ENCODE results near the gene NCOR2.
"Not testable (repeated sequence)": the region's sequence is repeated elsewhere in the genome, so short reads cannot be mapped to it uniquely, and the experiment has no call there.

The NCOR2 gene

DNA sequence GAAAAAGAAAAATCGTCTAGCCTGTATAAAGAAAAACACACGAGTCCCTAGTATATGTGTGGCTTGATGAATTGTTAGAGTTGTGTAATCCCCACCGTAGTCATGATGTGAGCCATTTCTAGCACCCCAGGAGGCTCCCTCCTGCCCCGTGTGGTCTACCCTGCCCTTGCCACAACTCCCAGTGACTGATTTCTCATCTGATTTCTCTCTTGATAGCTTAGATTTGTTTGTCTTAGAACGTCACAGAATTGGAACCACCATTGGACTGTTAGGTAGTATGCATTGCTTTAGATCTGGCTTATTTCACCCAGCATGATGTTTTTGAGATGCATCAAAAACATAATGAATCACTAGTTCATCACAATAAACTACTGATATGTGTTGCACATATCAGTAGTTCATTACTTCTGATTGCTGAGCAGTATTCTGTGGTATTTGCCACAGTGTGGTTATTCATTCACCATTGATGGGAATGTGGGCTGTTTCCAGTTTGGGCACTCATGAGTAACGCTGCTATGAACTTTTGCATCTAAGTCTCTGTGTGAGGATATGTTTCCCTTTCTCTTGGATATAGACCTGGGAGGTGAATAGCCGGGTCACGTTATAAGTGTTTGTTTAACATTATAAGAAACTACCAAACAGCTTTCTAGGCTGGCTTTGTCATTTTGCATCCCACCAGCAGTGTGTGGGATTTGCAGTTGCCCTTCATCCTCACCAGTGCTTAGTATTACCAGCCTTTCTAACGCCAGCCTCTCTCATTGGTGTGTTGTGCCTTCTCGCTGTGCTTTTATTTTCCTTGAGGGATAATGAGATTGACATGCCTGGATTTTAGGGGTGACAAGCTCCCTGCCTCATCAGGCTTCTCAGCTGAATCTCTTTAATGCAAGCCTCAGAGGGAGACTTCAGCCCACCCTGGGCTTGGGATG is 31.9 kb upstream of the NCOR2 start:
- peak; percentile 52 for DNase-seq

DNA sequence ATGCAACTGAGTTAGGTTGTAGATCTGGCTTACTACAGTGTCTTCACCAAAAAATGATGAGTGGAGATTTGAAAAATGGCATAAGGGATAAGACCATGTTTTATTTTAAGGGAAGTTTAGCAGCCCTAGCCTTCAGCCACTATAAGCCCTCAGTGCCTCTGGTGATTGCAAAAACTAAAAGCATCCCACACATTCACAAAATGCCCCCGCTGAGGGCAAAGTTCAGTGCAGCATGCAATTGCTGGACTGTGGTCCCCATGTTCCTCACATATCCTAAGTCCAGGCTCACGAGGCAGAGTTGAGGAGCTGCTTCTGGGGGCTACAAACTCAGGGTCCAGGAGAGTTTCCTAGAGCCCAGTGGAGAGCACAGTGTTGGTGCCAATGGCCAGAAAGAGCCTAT is 29.6 kb upstream of the NCOR2 start:
- peak; percentile 36 for DNase-seq

DNA sequence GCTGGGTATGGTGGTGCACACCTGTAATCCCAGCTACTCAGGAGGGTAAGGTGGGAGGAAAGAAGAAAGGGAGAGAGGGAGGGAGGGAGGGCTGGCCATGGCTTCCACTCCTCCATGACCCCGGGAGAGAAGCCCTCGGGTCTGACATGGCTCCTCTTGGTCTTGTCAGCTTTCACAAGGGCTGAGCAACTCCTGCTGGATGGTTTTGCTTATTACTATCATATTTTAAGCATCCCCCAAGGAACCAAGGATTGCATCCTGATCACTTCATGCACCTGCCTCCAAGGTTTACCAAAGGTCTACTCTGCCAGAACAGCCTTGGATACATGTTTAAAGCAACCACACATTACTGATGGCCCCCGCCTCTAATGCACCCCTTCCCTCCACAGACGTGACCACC is 28.0 kb upstream of the NCOR2 start:
- DNase-seq = no peak

DNA sequence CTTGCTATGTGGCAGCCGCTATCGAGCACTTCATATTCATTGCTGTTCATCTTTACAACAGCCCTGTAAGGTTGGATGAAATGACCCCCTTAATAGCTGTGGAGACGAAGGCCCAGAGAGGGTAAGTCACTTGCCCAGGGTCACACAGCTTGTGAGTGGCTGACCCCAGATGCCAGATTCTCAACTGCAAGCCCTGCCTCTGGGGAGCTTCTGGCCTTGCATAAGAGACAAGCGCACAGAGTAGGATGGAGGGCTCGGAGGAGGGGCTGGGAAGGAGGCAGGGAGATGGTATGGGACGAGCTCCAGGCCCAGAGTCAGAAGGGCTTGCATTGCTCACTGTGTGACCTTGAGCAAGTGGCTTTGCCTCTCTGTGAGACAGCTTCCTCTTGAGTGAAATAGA is 27.4 kb upstream of the NCOR2 start:
- DNase-seq = no peak

DNA sequence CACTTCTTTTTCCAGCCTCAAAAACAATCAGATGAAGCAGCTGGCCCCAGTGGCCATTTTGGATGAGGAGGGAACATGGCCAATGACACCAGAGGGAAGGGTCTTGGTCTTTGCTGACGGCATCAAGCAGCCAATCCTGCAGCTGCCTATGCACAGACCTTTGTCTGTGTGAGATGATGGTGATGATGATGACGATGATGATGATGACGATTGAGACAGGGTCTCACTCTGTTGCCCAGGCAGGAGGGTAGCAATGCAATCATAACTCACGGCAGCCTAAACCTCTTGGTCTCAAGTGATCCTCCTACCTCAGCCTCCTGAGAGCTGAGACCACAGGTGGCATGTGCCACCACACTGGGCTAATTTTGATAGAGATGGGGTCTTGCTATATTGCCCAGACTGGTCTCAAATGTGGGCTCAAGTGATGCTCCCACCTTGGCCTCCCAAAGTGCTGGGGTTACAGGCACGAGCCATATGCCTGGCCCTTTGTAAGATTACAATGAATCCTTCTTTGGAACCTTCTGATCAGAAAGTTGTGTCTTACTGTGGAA is 26.5 kb upstream of the NCOR2 start:
- no peak for DNase-seq

DNA sequence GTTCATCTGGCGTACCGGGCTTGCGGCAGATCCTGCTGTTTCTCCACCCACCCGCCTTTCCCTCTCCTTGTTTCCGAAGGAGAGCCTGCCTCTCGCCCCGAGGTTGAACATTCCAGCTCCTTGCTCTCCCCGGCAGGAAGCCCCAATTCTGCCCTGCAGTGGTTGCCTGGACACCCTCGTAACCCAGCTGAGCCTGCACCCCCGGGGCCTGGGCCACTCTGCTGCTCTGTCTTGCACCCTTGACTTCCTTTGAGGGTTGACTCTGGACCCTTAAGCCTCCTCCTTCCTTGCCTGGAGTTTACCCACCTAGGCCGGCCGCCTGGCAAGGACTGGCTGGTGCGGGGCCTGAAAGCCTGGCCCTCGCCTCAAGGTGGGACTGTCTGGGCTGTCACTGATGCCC is 25.8 kb upstream of the NCOR2 start:
- no peak for DNase-seq

DNA sequence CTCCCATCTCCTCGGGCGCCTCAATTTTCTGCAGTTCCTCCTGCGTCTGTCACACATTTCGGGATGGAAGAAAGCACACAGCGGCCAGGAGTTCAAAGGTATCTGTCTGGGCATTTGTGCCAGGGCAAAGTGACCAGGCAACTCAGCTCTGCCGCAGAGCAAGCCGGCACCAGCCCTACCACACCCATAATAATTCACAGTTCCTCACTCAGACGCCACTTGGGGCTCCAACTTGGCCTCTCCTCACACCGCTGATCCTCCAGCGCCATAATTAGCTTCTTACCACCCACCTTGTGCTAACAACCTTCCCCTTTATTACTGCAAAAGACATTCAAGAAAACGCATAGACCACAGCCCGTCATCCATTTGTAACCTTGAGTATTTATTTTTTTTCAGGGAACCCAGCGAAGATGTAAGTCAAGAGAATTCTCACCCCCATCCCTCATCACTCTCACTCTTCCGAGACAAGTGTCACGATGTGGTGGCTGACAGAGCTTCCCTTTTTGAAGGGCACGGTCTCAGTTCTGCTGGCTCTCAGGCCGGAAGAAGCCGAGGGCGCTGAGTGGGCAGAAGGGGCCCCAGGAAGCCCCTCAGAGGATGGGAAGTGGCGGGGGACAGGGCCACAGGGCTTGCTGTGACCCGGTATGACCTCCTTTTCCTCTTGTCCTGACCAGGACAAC is 25.2 kb upstream of the NCOR2 start:
- DNase-seq = peak; percentile 89

DNA sequence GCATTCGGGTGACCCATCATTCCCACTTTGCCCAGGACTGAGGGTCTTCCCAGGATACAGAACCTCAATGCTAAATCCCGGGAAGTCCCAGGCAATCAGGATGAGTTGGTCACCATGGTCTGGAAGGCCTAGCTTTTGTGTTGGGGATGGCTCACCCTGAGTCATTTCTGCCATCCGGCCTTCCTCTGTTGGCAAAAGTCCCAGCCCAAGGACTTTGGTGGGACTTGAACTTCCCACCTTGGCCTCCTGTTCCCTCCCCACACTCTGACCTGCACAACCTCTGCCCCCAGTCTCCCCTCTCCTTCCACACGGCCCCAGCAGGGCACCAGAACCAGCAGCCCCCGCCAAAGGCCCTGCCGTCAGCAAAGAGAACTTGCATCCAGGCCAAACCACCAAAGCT is 24.6 kb upstream of the NCOR2 start:
- DNase-seq = peak; percentile 41

DNA sequence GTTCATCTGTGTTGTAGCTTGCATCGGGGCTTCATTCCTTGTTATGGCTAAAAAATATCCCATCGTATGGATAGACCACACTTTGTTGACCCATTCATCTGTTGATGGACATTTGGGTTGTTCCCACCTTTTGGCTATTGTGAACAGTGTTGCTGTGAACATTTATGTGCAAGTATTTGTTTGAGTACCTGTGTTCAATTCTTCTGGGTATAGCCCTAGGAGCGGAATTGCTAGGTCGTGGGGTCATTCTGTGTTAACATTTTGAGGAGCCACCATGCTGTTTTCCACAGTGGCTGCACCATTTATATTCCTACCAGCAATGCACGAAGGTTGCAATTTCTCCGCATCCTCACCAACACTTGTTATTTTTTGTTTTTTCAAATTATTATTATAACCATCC is 23.0 kb upstream of the NCOR2 start:
- no peak for DNase-seq

DNA sequence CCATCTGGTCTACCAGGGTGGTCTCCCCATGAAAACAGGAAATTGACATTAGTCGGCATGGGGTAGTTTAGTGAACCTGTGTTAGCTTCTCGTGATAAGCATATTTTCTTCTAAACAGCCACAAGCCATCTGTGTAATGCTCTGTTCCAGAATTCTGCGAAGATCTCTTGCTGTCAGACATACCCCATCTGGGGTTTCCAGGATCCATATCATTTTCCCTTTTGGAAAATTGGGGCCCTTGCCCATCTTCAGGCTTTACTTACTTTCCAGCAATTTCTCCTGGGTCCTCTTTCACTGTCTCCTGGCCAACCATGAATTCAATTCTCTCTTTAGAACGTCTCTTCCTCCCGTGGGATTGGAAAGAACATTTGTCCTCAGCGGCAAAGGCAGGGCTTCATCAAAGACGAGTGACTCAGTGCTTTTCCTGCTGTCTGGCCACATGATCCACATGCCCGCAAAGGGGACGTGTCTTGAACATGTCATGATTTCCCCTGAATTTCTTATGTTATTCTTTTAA is 21.4 kb upstream of the NCOR2 start:
- DNase-seq = peak; percentile 77

DNA sequence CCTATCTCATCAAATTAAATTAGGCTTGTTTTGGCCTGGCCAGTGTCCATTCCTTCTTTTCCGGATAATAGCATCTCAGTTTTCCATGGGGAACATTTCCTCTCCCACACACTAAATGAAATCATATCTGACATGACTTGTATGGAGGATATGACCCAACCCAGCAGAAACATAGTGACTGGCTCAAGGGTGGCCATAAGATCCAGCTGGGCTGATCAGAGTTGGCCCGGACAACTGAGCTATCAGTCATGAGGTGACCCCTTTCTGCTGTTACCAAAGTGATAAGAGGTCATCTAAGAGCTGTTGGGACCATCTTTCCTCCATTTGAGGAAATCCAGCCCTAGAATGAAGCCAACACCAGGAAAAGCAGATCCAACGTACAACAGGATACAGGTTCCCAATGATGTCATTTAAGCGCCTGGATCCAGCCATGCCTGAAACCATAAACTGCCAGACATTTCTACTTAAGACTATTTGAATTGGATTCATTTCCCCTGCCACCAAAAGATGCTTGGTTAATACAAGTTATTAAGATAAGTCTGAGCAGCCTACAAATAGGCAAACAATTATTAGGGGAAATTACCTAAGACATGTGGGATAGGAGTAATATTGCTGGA is 20.7 kb upstream of the NCOR2 start:
- no peak for DNase-seq

DNA sequence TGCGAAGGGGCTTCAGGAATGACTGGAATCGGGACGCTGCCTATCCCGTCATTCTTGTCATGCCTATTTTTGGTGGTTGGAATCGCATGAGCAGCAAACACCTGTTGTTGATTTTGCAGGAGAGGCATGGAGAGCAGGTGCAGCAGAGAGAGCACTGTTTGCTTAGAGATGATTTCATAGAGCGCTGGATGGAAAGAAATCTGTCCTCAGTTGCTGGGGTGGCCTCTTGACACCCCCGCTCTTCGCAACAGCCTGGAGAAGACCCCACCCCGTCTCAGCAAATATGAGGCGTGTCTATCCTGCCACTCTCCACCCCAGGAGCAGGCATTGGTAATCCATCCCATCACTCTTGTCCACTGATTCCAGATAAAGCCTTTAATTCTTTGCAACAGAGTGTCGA is 19.3 kb upstream of the NCOR2 start:
- DNase-seq = no peak

DNA sequence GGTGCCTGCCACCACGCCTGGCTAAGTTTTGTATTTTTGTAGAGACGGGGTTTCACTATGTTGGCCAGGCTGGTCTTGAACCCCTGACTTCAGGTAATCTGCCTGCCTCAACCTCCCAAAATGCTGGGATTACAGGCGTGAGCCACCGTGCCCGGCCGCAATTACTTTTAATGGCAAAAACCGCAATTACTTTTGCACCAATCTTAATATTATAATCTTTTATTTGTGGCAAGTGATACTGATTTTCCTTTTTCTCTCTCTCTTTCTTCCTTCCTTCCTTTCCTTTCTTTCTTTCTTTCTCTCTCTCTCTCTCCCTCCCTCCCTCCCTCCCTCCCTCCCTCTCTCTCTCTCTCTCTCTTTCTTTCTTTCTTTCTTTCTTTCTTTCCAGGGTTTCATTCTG is 17.1 kb upstream of the NCOR2 start:
- DNase-seq = not testable (repeated sequence)

DNA sequence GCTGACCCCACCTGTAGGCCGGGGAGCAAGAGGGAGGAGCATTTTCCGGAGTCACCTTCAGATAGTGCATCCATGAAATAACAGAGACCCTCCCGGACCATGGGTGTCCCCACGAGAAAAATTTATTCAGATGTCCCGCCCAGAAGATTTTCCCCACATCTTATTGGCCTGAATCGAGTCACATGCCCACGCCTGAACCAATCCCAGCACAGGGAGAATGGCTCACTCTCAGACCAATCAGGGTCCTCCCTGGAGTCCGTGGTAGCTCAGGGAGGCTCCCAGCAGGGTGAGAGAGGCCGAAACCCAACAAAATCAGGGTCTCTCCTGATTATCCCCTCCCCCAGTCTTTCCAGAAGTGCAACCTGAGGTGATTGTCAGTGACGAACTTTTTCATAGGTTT is 16.4 kb upstream of the NCOR2 start:
- no peak for DNase-seq

DNA sequence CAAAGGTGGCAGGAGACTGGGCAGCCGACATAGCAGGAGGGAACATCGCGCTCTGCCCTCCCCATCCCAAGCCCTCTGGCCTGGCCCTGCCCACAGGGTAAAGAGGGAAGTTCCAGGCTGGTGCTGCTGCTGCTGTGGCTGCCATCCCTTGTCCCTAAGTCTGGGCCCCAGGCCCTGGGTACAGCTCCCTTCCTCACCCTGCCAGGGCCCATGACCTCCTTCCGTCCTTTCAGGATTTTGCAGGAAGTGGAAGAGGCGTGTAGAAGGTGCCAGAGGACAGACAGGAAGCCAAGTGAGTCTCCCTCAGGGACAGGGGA is 14.7 kb upstream of the NCOR2 start:
- peak; percentile 48 for DNase-seq

DNA sequence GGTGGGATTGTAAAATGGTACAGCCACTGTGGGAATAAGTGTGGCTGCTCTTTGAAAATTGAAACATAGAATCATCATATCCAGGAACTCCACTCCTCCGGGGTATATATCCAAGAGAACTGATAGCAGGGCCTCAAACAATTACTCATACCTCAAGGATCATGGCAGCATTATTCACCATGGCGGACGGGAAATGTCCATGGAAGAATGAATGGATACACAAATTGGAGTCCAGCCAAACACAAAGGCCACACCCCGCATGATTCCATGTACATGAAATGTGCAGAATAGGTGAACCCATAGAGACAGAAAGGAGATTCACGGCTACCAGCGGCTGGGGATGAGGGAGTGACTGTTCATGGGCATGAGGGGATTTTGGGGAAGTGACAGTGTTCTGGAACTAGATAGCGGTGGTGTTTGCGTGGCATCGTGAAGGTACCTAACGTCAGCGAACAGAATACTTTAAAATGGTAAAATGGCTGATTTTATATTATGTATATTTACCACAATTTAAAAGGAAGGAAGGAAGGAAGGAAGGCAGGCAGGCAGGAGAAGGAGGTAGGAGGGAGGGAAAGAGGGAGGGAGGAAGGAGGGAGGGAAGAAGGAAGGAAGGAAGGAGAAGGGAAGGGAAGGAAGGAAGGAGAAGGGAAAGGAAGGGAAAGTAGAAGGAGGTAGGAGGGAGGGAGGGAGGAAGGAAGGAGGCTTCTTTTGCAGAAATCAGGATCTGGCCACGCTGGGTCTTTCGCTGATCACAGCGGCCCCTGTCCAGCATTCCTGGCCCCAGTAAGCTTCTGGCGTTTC is 14.1 kb upstream of the NCOR2 start:
- no peak for DNase-seq

DNA sequence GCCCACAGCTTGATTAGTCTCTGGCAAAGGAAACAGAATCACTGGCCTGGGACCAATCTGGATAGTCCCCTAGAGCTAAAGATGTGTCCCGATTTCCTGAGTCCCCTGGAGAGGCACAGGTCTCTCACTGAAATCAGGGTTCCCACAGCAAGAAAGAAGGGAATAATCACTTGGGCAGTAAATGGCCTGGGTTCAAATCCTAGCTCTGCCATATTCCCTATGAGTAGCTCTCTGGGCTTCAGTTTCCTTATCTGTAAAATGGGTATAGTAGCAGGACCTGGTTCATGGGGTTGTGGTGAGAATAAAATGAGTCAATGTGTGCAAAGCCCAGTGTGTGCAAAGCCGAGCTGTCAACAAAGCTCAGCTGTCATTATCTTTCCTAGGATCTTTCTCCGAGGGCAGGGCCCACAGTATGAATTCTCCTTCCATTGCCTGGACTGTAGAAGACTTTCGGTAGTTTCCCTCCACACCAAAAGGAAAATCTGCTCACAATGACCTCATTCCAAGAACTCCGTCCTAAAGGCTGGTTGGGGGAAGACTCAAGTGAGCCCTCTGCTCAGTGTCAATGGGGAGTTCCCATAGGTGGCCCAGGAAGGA is 12.6 kb upstream of the NCOR2 start:
- DNase-seq = no peak

DNA sequence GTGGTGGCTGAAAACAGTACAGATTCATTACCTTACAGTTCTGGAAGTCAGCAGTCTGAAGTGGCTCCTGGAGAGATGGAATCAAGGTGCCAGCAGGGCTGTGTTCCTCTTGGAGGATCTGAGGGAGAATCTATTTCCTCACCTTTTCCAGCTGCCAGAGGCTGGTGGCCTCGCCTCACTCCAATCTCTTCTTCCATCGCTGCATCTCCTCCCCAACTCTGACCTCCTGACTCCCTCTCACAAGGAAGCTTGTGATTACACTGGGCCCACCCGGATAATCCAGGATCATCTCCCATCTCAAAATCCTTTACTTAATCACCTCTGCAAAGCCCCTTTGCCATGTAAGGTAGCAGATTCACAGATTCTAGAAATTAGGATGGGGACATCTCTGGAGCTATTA is 11.4 kb upstream of the NCOR2 start:
- DNase-seq = no peak

DNA sequence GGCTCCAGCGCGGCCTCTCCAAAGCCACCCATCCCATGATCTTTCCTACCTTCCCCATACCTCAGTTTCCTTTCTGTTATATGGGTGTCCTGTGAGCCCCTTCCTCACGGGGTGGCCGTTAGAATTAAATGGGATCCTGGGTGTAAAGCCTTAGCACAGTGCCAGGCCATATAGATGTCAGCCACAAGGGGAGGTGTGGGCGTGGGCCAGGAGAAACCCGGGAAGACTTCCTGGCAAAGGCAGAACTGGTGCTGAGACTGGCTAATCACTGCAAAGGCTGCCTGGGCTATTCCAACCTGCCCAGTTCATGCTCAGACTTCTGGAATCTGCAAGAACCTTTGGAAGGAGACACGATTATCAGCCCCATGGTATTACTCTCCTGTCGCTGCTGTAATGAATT is 11.0 kb upstream of the NCOR2 start:
- DNase-seq = no peak

DNA sequence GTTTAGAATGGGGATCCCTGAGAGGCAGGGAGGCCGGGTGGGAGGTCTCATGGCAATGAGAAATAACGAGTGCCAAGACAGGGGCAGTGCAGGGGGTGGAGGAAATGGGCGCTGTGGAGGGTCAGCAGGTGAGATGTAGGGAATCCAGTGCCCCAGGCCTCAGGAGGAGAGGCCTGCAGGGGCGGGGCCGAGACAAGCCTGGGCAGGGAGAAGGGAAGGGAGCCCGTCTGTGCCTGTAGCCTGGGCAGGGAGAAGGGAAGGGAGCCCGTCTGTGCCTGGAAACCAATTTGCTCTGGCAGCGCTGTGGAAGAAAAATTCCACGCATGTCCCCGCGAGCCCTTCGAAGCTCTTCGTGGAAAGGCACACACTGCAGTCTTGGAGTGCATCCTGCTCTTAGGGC is 10.6 kb upstream of the NCOR2 start:
- no peak for DNase-seq

DNA sequence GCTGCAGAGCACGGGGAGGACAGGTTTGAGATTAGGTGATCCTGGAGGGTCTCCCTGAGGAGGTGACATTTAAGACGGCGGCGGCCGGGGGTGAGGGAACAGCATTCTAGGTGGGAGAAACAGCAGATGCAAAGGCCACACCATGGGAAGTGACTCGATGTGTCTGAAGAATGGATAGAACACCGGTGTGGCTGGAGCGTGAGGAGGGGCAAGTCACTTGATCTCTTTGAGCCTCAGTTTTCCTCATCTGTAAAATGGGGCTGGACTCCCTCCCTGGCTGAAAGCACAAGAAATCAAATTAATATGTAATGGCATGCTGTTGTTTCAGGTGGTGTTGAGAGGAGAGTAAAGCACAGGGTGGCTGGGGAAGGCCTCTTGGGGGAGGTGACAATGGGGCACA is 10.0 kb upstream of the NCOR2 start:
- DNase-seq = no peak

DNA sequence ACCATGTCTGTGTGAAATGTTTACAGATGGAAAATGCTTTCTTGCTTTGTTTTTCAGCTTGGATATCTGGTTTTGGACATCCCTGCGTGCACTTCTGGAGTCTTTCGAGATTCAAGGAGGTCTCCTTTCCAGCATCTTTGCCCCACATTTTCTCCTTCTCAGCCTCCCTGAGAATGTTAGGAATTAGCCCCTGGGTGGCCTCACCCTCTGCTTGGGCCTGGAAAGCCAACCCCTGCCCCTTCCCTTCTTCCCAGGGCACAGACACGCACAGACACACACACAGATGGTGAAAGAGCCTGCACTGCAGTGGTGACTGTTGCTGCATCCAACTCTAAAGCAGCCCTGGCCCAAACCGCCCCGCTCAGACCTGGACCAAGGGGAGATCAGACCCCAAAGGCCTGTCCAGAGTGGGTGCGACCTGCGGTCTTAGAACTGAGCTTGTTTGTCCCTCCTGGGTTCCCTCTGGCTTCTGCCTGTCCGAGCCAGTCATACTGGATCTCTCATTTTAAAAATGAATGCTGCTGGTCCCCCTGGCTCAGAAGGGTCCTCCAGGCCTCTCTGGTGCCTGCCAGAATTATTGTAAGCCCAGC is 8.7 kb upstream of the NCOR2 start:
- DNase-seq = no peak

All from inflammatory macrophage treated with lipopolysaccharide for 4 hours (primary cell).